H1 (cell line): ENCODE data around the gene SUSD6. TPM values are rescaled to one million over a fixed set of nuclear protein-coding genes. Genes with fewer than 3 reads are reported as not detected.

ENCODE experiments used
- CREB1 ChIP-seq: IDR thresholded peaks from 2 replicates; pipeline ENCODE4 v1.6.1; 2012; ENCODE audit warnings: inconsistent platforms
- RAD21 ChIP-seq, 2 experiments: IDR thresholded peaks in 1 of 2; conservative IDR thresholded peaks in 1 of 2; 2 replicates each; pipeline ENCODE4 v1.6.1; 2011; ENCODE audit warnings: low read depth in 2 of 2, low read length in 2 of 2, improper control_type of control experiment in 1 of 2, inconsistent platforms in 1 of 2, mild to moderate bottlenecking in 1 of 2, moderate library complexity in 1 of 2
- SIN3A ChIP-seq, 2 experiments: IDR thresholded peaks in 1 of 2; conservative IDR thresholded peaks in 1 of 2; 2 replicates each; pipeline ENCODE4 v1.6.1; 2011 to 2012; ENCODE audit warnings: low read length in 2 of 2, improper control_type of control experiment in 1 of 2, low read depth in 1 of 2, mild to moderate bottlenecking in 1 of 2
- polyA plus RNA-seq, 7 experiments: library from polyadenylated mRNA; depleted of rRNA in 3 of 7; stranded (reverse) in 5 of 7; unstranded in 2 of 7; fragments of >200 nt in 5 of 7; fragments of 200-250 nt in 2 of 7; gene quantifications; 1 replicate in 5 of 7; 2 replicates in 1 of 7; 4 replicates in 1 of 7; pipeline versions ENCODE4 v1.2.1 to v1.2.3, GENCODE V29; 2011 to 2013; ENCODE audit warnings: missing spikeins in 2 of 7, mixed read lengths in 2 of 7
- total RNA-seq: library from RNA; stranded (reverse); fragmentation: NEBNext Ultra II Directional; extraction: Animal tissue kit (Norgen Biotek cat#: 25700); gene quantifications from 2 replicates; pipeline ENCODE4 v1.2.1, GENCODE V29; 2021

SUSD6 gene
- total and polyA plus RNA-seq, 2 of the 8 experiments (the other 6 are each of a cell fraction or from before 2014, with no cell fraction given) = 3.0 to 3.8 TPM

- no peak for TF ChIP-seq RAD21 (IDR thresholded peaks at IDR 0.05 in 1 of 2, conservative IDR thresholded peaks at IDR 0.05 in 1 of 2; ENCODE audit: low read depth in 2 of 2, low read length in 2 of 2)
- TF ChIP-seq CREB1 = no peak
- no peak for TF ChIP-seq SIN3A (conservative IDR thresholded peaks at IDR 0.05 in 1 of 2, IDR thresholded peaks at IDR 0.05 in 1 of 2; ENCODE audit: low read depth in 1 of 2, low read length in 2 of 2)
Measured at GRCh38 chr14:69660344-69661193, 49.2 kb downstream of the SUSD6 start (continued).
